Raji (cell line): ENCODE measurements around the gene SCYGR8.

ENCODE experiments used
- POLR2A ChIP-seq: IDR thresholded peaks from 2 replicates; pipeline ENCODE4 v1.6.1; 2011; ENCODE audit warnings: low read depth, low read length, control low read depth; ENCODE audit not compliant: insufficient read depth

Gene SCYGR8

GRCh38 chr2:227783404-227784138 lies 37.9 kb downstream of the SCYGR8 start:
- TF ChIP-seq POLR2A: no peak

- no peak for TF ChIP-seq POLR2A
Observed at GRCh38 chr2:227785293-227785692, 39.6 kb downstream of the SCYGR8 start.

DNA sequence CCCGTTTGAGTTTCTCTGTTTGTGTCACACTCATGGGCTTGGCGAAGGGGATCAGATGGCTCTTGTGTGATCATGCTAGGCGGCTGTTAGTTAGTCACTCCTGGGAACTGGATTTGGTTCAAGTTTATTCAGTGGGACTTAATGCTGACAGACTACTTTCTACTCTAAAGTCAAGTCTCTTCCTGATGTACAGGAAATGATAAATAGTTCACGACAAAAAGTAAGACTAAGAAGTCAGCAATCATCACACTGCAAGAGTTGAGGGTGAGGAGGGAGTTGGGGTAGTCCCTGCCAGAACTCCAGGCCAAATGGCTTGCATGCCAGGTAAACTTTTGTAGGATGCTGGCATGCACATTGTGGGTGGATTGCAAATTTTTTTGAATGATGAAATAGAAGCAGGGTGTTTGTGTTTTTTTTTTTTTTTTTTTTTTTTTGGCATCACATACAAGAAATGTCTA lies 42.9 kb downstream of the SCYGR8 start:
- no peak for TF ChIP-seq POLR2A

DNA sequence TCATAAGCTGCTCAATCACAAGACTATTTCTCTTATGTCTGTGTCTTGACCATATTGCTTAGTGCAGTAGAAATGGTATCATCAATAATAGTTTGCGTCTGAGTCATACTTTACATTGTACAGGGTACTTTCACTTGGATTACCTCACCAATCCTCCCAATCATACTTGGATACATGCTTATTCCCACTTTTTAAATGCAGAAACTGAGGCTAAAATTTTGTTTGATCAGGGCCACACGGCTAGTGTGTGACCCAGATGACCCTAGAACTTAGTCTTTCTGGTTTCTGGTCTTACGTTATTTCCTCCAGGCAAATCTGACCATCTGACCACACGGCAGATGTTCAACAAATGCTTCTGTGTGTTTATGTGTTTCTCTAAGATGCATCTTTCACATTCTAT lies 44.1 kb downstream of the SCYGR8 start:
- TF ChIP-seq POLR2A: no peak

DNA sequence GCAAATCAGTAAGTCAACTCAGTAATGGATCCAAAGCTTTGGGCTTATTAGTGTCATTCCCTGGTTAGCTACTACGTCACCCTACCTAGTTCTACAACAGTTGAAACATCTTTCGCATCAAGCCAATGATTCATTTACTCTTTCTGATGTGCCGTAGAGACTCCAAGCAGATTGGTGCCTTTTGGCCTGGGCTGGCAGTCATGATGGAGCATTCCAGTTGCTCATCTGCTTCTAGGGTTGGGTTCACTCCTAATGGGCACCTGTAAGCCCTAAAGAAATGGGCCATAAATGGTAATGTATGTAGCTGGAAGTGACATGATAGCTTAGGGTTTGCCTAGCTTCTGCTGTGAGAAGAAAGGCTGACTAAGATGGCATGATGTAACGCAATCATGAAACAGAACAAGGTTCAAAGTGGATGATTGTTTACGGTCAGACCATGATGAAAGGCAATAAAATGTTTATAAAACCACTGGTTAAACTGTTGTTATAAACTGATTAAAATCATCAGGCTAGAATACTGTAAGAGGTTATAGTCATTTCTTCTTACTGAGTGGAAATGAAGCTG lies 47.5 kb downstream of the SCYGR8 start:
- TF ChIP-seq POLR2A: no peak
